ENCODE results near the gene CYP17A1.

Gene CYP17A1

GRCh38 chr10:102804382-102805055, 32.7 kb downstream of the CYP17A1 start:
- DNase-seq (ENCODE audit: low spot score): no peak

DNA sequence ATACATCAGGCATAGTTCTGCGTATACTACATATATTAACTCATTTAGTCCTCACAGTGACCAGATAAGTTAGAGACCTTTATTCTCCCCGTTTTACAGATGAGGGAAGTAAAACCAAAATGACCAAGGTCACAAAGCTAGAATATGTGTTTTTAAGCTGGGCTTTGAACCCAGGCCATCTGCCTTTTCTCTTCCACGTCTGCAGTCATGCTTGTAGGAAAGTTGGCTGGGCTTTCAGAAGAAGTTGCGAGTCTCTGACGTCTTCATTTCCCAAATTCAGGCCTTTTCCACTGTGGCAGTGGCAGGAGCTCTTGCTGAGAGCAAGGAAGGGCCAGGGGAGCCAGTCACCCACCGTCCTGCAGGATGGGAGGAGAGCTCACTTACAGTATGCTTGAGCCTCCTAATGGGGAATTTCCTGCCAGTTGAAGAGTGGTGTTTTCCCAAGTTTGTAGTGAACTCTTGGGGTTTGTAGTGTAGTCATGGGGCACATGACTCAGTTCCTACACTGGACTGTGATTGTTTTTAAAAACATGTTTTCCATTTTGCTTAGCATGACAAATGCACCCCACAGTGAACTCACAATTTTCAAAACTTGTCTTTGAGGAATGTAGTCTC, 34.2 kb downstream of the CYP17A1 start:
- DNase-seq (ENCODE audit: low spot score): peak; percentile 85

DNA sequence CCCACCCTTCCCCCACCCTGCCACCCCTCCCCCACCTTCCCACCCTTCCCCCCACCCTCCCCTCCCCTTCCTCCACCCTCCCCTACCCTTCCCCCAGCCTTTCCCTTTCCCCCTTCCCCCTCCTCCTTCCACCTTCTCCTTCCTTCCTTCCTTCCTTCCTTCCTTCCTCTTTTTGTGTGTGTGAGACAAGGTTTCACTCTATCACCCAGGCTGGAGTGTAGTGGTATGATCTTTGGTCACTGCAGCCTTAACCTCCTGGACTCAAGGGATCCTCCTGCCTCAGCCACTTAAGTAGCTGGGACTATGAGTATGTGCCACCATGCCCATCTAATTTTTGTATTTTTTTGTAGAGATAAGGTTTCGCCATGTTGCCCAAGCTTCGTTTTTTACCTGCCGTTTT, 35.2 kb downstream of the CYP17A1 start:
- no peak for DNase-seq (ENCODE audit: low spot score)

DNA sequence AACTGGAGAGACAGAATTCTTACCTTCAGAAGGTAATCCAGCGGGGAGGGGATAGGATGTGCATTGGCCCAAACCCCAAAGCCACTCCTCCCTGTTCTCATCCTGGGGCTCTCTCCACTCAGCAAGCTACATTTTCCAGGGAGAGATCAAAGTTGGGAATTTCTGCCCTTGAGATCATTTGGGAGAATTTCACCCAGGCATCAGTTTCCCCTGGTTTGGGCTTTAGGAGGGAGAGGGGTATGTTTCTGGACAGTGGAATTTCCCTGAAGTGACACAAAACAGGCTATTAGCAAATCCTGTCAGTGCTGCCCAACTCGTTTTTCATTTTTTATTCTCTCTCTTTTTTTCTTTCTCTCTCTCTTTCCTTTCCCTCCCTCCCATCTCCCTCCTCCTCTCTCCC, 35.7 kb downstream of the CYP17A1 start:
- DNase-seq (ENCODE audit: low spot score): no peak

DNA sequence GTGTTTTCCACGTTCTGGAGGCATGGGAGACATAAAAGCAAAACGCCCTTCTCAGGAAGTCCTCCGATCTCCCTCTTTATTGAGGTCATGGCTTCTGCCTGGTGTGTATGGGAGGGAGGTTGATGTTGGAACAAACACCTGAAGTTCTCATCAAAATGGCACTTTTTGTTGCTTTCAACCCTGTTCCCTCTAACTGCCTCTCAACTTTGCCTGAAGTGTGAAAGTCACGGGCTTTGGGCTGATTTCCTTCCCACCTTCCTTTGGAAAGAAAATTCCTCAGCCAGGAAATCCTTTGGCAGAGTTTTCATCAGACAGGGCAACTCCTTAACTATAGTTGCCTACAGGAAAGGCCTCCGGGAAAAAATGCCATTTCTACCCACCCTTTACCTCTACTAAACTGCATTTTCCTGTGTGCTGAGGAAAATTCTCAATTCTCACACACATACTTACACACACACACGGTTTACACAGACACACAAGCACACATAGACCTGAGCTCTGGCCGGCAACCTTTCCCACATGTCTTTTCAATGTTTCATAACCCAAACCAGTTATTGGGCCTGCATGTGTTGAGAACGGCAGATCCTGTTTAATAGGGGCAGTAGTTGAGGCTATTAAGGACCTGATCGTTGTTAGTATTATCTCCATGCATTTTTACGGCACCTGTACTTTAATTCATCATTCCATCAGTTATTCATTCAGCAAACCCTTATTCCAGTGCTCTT, 36.4 kb downstream of the CYP17A1 start:
- no peak for DNase-seq (ENCODE audit: low spot score)

GRCh38 chr10:102799691-102800471, 37.3 kb downstream of the CYP17A1 start:
- DNase-seq (ENCODE audit: low spot score): no peak

DNA sequence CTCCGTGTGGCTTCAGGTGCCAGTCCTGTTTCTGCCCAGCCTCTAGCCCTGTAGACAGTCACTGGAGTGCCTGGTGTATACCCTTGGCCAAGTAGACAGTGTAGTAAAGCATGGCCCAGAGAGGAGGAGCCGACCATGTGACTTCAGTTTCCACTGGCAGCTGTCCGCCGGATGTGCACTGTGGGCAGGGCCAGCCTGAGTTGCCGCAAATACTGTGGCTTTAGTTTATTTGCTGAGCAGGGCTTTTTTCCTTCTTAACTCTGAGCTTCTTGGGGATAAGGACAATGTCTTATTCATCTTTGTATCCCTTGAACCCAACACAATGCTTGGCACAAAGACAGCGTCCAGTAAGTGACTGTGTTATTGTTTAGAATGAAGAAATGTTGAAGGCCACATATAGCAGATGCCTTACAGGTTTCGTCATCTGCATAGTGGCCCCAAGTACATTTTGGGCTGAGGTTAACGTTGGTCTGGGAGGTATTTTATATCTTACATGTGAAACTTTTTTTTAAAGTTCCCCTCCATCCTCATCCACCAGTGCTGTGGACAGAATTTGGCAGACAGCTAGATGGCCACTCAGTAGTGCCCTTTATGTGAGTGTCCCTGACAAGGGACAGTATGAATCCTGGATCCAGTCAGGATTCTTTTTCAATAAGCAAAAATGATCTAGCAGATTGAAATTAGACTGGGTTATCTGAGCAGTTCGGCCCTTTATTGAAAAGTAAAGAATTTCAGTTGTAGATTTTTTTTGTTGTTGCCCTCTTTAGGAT, 40.6 kb downstream of the CYP17A1 start:
- no peak for DNase-seq (ENCODE audit: low spot score)

GRCh38 chr10:102795453-102796406, 41.5 kb downstream of the CYP17A1 start:
- no peak for DNase-seq (ENCODE audit: low spot score)

GRCh38 chr10:102791754-102792395, 45.3 kb downstream of the CYP17A1 start:
- no peak for DNase-seq (ENCODE audit: low spot score)

DNA sequence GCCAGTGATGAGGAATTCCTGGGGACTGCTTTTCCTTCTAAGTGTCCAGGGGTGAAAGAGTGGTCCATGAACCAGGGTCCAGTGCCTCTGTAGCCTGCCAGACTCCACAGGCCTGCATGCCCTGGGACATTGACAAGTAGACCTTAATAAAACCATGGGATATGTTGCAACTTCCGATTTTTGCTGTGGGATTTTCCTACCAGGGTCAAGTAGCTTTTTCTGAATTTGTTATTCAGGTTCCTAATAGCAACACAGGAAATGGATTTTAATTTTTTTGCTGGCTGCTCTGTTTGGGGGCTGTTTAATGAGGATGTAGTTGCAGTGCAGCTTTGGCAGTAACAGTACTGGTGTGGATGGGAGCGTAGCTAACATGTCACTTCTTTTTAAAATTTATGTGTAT, 51.4 kb downstream of the CYP17A1 start:
- DNase-seq (ENCODE audit: low spot score): no peak

- no peak for DNase-seq (ENCODE audit: low spot score)
Measured at GRCh38 chr10:102783568-102783967, 53.6 kb downstream of the CYP17A1 start.

DNA sequence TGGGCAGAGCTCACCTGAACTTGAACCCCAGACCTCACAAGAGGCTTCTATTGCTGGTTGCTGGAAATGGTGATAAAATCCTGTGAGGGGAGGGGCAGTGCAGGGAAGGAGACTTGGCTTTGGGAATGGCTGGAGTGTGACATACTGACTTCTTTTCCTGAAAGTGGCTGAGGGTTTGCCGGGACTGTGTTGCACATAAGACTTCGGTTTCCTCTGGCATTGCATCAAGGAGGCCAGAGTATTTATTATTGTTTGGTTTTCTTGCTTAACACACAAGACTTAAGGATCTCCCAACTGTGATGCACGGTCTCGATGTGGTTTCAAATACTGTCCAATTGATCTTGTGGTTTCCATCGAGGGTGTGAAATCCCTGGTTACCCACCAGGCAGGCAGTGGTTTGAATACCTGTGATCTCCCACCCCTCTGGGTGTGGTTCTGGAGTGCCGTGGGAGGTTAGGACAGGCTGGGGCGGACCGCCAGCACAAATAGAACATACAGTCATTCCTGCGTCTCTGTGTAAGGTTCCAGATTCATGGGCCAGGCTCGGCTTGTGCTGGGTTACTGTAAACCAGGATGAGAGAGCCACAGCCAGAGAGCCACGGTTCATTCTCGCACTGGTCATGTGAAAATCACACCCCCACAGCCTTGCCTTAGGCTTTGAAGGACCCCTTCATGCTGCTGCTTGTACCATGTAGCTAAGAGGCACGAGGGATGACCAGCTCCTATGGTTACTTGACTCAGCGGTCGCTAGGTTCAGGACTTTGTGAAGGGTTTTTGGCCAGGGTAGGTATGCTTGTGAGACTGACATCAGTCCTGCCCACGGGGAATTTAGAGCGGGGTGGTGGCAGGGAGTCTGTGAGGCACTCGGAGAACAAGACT, 54.3 kb downstream of the CYP17A1 start:
- peak; percentile 63 for DNase-seq (ENCODE audit: low spot score)

DNA sequence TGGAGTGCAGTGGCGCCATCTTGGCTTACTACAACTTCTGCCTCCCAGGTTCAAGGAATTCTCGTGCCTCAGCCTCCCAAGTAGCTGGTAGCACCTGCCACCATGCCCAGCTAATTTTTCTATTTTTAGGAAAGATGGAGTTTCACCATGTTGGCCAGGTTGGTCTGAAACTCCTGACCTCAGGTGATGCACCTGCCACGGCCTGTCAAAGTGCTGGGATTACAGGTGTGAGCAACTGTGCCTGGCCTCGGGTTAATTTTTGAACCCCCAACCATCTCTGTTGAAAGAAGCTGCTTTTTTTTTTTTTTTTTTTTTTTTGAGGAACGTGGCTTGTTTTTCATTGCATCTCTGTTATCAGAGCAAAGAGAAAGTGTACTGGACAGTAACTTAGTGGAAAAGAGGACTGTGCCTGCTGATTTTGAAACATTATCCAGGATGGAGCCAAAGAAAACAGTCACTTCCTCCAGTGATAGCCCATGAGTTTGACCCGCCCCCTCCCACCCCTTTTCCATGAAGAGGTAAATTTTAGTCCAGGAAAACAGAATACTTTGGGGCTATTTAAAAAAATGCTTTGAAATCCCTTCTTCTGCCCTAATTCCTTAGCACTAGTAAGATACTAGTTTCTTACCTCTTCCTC, 55.2 kb downstream of the CYP17A1 start:
- DNase-seq (ENCODE audit: low spot score): no peak

DNA sequence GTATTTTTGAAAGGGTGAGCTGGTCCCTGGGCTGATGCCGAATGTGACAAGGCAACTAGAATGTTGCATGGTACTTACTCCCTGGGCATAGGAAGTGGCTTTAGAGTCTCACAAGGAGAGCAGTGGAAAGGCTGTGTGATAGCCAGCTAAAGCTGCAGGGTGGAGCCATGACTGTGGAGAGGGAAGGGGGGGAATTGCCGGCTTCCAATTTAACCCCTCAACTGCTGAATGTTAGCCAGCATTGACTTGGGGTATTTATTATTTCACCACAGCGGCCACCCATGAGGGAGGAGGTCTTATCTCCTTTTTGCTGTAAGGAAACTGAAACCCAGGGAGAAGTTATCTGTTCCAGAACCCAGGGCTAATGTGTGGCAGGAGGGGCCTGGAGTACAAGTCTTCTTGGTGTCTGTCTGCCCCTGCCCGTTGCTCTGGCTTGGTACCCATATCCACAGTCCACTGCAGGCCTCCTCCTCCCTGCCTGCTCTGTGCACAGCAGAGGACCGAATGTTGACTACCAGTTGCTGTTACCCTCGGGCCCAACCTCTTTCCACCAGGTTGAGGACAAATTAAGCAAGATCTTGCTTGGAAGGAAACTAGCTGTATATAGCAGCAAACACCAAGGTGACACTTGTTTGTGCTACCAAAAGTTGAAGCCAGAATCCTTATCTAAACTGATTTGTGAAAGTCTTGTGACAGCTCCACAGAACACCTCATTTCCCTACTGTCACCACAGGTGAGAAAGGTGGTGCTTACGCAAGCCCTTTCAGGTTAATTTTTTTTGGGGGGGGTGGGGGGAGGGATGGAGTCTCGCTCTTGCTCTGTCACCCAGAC, 55.9 kb downstream of the CYP17A1 start:
- DNase-seq (ENCODE audit: low spot score): no peak

All from hepatic stellate cell (primary cell).